Glutamatergic neuron (in vitro differentiated cells): ENCODE results near the gene C3orf22. TPM values are rescaled to one million over a fixed set of nuclear protein-coding genes. Genes with fewer than 3 reads are reported as not detected.

Experiments used
- DNase-seq: peaks from one replicate; pipeline ENCODE4 v3.0.0; 2022
- H3K27ac Mint-ChIP-seq: one replicate; pipeline ENCODE4 v1.8.0; 2020; ENCODE audit warnings: mild to moderate bottlenecking, mixed read lengths, inconsistent platforms; ENCODE audit not compliant: unreplicated experiment
- H3K27me3 Mint-ChIP-seq: one replicate; pipeline ENCODE4 v1.8.0; 2020; ENCODE audit warnings: mild to moderate bottlenecking, moderate library complexity, mixed read lengths, inconsistent platforms; ENCODE audit not compliant: unreplicated experiment
- H3K36me3 Mint-ChIP-seq: one replicate; pipeline ENCODE4 v1.8.0; 2020; ENCODE audit warnings: mild to moderate bottlenecking, mixed read lengths, inconsistent platforms; ENCODE audit not compliant: unreplicated experiment
- H3K4me1 Mint-ChIP-seq: one replicate; pipeline ENCODE4 v1.8.0; 2020; ENCODE audit warnings: mild to moderate bottlenecking, low read depth, mixed read lengths, inconsistent platforms; ENCODE audit not compliant: unreplicated experiment
- H3K4me3 Mint-ChIP-seq: one replicate; pipeline ENCODE4 v1.8.0; 2020; ENCODE audit warnings: mild to moderate bottlenecking, mixed read lengths, inconsistent platforms; ENCODE audit not compliant: unreplicated experiment
- H3K9me3 Mint-ChIP-seq: one replicate; pipeline ENCODE4 v1.8.0; 2020; ENCODE audit warnings: mild to moderate bottlenecking, moderate library complexity, mixed read lengths, inconsistent platforms; ENCODE audit not compliant: unreplicated experiment
- total RNA-seq: library from RNA; stranded (reverse); fragmentation: NEBNext Ultra II Directional; extraction: Animal tissue kit (Norgen Biotek cat#: 25700); gene quantifications from one replicate; pipeline ENCODE4 v1.2.1, GENCODE V29; 2021; ENCODE audit not compliant: unreplicated experiment
- TF ChIP-seq, protein P1 (sequence below): fragments of 200-600 bp; sonication (generic); IDR thresholded peaks from one replicate; pipeline ENCODE4 v1.5.0; 2021; ENCODE audit not compliant: partially characterized antibody, unreplicated experiment

Gene C3orf22
- total RNA-seq, 1 donor from 2014 or later: not detected

DNA sequence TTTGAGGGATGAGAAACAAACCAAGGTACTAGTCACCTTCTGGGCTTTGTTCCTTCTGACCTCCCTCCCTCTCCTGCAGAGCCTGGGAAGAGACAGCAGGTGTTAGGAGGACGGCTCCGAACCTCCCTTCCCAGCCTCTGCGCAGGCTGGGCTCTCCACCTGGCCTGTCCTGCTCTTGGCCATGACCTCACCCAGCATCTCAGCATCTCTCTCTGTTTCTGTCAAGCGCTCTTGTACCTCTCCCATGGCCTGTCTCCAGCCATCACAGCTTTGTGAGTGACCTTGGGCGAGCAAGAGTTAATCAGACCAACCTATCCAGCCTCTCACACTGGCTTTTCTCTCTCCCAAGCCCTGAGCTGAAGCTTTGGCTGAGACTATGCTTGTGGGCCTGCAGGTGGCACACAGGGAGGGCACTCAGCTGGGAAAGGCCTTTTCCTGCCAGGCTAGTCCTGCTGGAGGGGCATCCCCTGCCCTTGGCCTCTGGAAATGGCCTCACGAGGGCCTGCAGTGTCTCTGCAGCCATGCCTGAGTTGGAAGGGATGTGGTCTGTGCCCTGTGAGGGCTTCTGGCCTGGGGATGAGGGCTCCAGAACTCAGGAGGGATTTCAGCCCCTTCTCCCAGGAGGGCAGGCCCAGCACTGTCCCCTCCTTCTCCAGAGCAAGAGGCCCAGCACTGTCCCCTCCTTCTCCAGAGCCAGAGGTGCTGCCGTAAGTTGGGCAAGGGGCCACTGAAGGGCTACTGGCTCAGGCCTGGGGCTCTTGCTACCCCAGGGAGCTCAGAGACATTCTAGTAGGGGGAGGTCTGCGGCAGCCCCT, 32.7 kb downstream of the C3orf22 start:
- Mint-ChIP-seq H3K4me3 (no peak overlapping the region), H3K4me1 (peaks cover 7% of the 10 kb centered on the region), H3K27me3 (peaks cover 10% of the 10 kb centered on the region), H3K9me3 (peaks cover 2% of the 10 kb centered on the region), H3K36me3 (no peaks in the 10 kb centered on the region), H3K27ac (no peak overlapping the region)
- TF ChIP-seq, protein P1, sequence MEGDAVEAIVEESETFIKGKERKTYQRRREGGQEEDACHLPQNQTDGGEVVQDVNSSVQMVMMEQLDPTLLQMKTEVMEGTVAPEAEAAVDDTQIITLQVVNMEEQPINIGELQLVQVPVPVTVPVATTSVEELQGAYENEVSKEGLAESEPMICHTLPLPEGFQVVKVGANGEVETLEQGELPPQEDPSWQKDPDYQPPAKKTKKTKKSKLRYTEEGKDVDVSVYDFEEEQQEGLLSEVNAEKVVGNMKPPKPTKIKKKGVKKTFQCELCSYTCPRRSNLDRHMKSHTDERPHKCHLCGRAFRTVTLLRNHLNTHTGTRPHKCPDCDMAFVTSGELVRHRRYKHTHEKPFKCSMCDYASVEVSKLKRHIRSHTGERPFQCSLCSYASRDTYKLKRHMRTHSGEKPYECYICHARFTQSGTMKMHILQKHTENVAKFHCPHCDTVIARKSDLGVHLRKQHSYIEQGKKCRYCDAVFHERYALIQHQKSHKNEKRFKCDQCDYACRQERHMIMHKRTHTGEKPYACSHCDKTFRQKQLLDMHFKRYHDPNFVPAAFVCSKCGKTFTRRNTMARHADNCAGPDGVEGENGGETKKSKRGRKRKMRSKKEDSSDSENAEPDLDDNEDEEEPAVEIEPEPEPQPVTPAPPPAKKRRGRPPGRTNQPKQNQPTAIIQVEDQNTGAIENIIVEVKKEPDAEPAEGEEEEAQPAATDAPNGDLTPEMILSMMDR: no peak
- peak; percentile 12 for DNase-seq

DNA sequence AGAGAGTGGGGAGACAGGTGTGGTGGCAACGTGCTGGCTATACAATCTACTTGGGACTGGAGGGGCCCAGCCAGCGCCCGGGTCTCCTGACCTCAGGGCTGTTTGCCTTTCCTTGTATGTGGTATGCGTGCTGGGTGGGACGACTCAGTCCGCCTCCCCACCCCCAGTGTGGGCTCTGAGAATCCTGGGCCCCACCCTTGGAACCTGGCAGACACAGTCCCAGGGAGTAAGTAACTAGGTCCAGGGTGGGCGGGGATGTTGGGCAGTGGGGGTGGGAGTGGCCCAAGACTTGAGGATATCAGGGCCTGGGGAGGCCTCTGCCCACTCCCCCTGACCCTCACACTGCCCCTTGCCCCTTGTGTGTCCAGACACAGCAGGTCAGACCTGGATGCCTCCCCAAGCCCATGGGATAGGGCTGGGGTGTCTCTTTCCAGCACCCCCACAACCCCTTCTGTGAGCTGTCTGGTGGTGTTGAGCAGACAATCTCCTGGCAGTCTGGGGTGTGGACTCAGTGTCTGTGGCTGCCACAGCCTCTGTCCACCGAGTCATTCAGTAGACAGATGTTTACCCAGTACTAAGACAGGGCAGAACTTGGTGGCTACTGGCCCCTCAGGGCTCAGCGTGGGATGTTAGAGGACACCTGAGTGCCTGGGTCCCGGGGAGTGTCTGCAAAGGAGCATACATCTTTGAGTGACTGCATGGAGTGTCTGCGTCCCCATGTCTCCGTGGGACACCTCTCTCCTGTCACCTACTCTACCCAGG, 33.5 kb downstream of the C3orf22 start:
- DNase-seq: peak; percentile 12
- H3K36me3 Mint-ChIP-seq: no peaks in the 10 kb centered on the region
- H3K27ac Mint-ChIP-seq: no peak overlapping the region
- TF ChIP-seq, protein P1: no peak
- no peak overlapping the region for H3K4me3 Mint-ChIP-seq
- H3K4me1 Mint-ChIP-seq: peaks cover 8% of the 10 kb centered on the region
- H3K9me3 Mint-ChIP-seq: peaks cover 2% of the 10 kb centered on the region
- H3K27me3 Mint-ChIP-seq: peaks cover 10% of the 10 kb centered on the region

DNA sequence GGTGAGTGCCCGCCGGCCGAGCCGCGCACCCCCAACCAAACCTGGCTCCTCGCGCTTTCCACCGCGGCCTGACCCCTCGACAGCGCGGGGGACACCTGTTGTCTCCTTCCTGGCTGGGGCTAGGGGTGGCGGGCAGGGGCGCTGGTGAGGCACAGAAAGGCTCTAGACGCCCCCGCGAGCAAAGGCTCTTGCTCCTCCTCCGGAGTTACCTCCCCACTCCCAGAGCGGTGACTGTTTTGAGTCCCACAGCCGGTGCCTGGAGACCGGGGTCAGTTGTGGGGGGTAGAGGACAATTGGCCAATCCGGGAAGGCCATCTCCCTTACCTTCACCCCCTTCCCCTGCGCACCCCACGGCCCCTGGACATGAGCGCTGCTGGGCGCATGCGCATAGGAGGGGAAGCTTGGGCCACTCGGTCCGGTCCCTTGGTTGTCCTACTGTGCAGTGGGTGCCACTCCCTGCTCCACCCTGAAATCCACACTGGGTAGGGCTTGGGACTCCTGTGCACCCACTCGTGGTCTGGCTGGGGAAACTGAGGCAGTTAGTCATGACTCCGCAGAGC, 34.2 kb downstream of the C3orf22 start:
- H3K27ac Mint-ChIP-seq: no peak overlapping the region
- TF ChIP-seq, protein P1: no peak
- H3K27me3 Mint-ChIP-seq: peaks cover 10% of the 10 kb centered on the region
- DNase-seq: no peak
- H3K36me3 Mint-ChIP-seq: no peaks in the 10 kb centered on the region
- H3K4me3 Mint-ChIP-seq: peak overlapping the region; percentile 68
- H3K4me1 Mint-ChIP-seq: peaks cover 8% of the 10 kb centered on the region
- peaks cover 2% of the 10 kb centered on the region for H3K9me3 Mint-ChIP-seq

DNA sequence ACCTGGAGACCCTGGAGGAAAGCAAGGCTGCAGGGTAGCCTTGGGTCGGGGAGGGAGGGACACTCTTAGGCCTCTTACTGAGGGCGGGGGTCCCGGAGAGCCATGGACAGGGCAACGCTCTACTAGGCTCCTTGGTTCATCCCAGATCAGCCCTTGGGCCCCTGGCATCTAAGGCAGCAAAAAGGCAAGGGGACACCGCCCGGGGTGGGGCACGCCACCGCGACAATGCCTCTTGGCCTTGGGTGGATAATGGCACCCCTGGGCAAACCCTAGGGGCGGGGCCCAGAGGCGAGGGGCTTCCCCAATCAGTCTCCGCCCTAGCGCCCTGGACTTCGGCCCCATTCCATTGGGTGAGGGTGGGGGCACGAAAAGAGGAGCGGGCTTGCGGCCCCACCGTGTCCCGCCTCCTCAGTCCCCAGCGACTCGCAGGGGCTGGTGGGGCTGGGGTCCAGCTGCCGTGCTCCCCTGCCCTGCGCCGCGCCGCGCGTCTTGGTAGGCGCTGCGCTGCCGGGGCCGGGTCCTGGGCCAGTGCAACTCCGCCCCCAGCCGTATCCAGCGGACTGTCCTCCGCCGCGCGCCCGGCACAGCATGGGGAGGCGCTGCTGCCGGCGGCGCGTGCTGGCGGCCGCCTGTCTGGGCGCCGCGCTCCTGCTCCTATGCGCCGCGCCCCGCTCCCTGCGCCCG, 34.8 kb downstream of the C3orf22 start, which contains the start of gene CHST13:
Gene CHST13 (plus strand): TSS at position 411 of the 684 bp plus-strand sequence. CDS start 178 bp downstream, at position 589.
- TF ChIP-seq, protein P1: no peak
- DNase-seq: peak; percentile 75
- H3K4me3 Mint-ChIP-seq: peak within 1 kb of the TSS; percentile 68
- H3K27ac Mint-ChIP-seq: no peak within 1 kb of the TSS
- H3K4me1 Mint-ChIP-seq: peaks cover 8% of the 10 kb centered on the region
- H3K9me3 Mint-ChIP-seq: peaks cover 2% of the 10 kb centered on the region
- H3K27me3 Mint-ChIP-seq: peaks cover 10% of the 10 kb centered on the region
- no peaks in the 10 kb centered on the region for H3K36me3 Mint-ChIP-seq
